Gastrocnemius medialis (tissue), 4 donors: ENCODE data around the gene CD28. TPM values are rescaled to one million over a fixed set of nuclear protein-coding genes. Genes with fewer than 3 reads are reported as not detected.

Experiments
- ATAC-seq, 2 donors: fragments of 150-250 bp; one replicate each; pipeline ENCODE4 v1.9.1; 2016
- DNase-seq, 2 donors: peaks; one replicate each; pipeline ENCODE4 v3.0.0-alpha.2; 2019
- H3K27ac ChIP-seq, 4 donors: fragments of 200-600 bp; sonication (generic); 1 replicate in 1 of 4; 2 replicates in 3 of 4; pipeline ENCODE4 v1.5.1; 2016 to 2018; ENCODE audit warnings: mild to moderate bottlenecking in 2 of 4, moderate library complexity in 1 of 4
- H3K27me3 ChIP-seq, 3 donors: fragments of 200-600 bp; sonication (generic) in 2 of 3; 1 replicate in 1 of 3; 2 replicates in 2 of 3; pipeline versions ENCODE4 v1.5.1 to v1.6.0; 2016 to 2019; ENCODE audit warnings: mild to moderate bottlenecking in 1 of 3, moderate library complexity in 1 of 3
- H3K36me3 ChIP-seq, 2 donors: fragments of 200-600 bp; sonication (generic) in 1 of 2; one replicate each; pipeline ENCODE4 v1.5.1; 2017 to 2018
- H3K4me1 ChIP-seq, 2 donors: fragments of 200-600 bp; sonication (generic) in 1 of 2; one replicate each; pipeline ENCODE4 v1.5.1; 2016 to 2017; ENCODE audit warnings: mild to moderate bottlenecking in 2 of 2
- H3K4me3 ChIP-seq, 4 donors: fragments of 200-600 bp; sonication (generic) in 3 of 4; 1 replicate in 1 of 4; 2 replicates in 3 of 4; pipeline ENCODE4 v1.5.1; 2016 to 2019; ENCODE audit warnings: mild to moderate bottlenecking in 2 of 4
- H3K9me3 ChIP-seq, 3 donors: fragments of 200-600 bp; sonication (generic) in 2 of 3; 1 replicate in 1 of 3; 2 replicates in 2 of 3; pipeline ENCODE4 v1.5.1; 2016 to 2019
- POLR2A ChIP-seq, 2 donors: fragments of 450-650 bp; IDR thresholded peaks; one replicate each; pipeline ENCODE4 v1.6.1; 2017; ENCODE audit warnings: antibody characterized with exemption in 2 of 2, mild to moderate bottlenecking in 2 of 2, moderate library complexity in 2 of 2
- in situ Hi-C, 4 donors: fragments of 200-750 bp; cut with MboI; loops; one replicate each; pipeline versions ENCODE4 v1.15.0 to v1.8.0; 2017; ENCODE audit warnings: low sequenced_read_pairs in 4 of 4
- intact Hi-C: fragments of 100-400 bp; cut with DNase I; formaldehyde crosslinking; loops from one replicate; pipeline ENCODE4 v1.15.1; 2023; ENCODE audit warnings: low total_unique reads
- total RNA-seq, 4 donors: library from RNA; depleted of rRNA; stranded (reverse); fragments of >200 nt; gene quantifications; one replicate each; pipeline versions ENCODE4 v1.1.0 to v1.2.3, GENCODE V29; 2016
- TF ChIP-seq, protein P1 (sequence below), 5 experiments: fragments of 450-650 bp in 3 of 5; fragments of 200-600 bp in 2 of 5; sonication (generic) in 2 of 5; IDR thresholded peaks in 4 of 5; conservative IDR thresholded peaks in 1 of 5; 1 replicate in 4 of 5; 2 replicates in 1 of 5; pipeline ENCODE4 v1.5.1; 2016 to 2019; ENCODE audit warnings: antibody characterized with exemption in 5 of 5, mild to moderate bottlenecking in 3 of 5, moderate library complexity in 3 of 5

Gene CD28
- total RNA-seq, 4 donors from 2014 or later = 0.07 to 0.31 (median 0.09) TPM; not detected in 1

DNA sequence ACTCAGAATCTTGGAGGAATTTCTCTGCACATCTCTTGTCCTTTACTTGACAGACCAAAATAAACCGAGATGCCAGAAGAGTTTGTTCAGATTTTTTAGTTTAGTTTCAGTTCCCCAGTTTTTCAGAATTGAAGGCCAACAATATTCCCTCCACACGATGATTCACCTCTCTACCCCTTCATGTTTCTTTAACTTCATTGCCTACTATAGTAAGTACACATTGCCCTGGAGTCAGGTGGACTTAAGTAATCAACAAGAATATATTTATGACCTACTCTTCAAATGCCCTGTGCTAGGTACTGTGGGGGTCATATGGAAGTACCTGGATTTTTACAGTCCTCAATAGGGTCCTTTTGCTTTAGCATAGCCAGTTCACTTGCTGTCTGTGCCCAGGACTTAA, 81.5 kb downstream of the CD28 start:
- in situ Hi-C loops (no loop called here), intact Hi-C loops (no loop called here)
- Histone ChIP-seq H3K4me3 (no peak overlapping the region), H3K27me3 (no peaks in the 10 kb centered on the region), H3K4me1 (peaks cover 0 to 25% of the 10 kb centered on the region in 2 donors), H3K27ac (no peak overlapping the region), H3K36me3 (no peaks in the 10 kb centered on the region), H3K9me3 (no peaks in the 10 kb centered on the region)
- DNase-seq (no peak), ATAC-seq (no peak)
- TF ChIP-seq, protein P1, sequence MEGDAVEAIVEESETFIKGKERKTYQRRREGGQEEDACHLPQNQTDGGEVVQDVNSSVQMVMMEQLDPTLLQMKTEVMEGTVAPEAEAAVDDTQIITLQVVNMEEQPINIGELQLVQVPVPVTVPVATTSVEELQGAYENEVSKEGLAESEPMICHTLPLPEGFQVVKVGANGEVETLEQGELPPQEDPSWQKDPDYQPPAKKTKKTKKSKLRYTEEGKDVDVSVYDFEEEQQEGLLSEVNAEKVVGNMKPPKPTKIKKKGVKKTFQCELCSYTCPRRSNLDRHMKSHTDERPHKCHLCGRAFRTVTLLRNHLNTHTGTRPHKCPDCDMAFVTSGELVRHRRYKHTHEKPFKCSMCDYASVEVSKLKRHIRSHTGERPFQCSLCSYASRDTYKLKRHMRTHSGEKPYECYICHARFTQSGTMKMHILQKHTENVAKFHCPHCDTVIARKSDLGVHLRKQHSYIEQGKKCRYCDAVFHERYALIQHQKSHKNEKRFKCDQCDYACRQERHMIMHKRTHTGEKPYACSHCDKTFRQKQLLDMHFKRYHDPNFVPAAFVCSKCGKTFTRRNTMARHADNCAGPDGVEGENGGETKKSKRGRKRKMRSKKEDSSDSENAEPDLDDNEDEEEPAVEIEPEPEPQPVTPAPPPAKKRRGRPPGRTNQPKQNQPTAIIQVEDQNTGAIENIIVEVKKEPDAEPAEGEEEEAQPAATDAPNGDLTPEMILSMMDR (IDR thresholded peaks at IDR 0.05 in 4 of 5, conservative IDR thresholded peaks at IDR 0.05 in 1 of 5) = no peak
- TF ChIP-seq POLR2A (IDR thresholded peaks at IDR 0.05) = no peak

Other genes starting within 250 kb of the CD28 start
- 10 to 100 TPM; 17.6 to 29.7 (median 21.7) TPM for gene RAPH1, start 171.3 kb upstream of the CD28 start, total RNA-seq
- not detected for gene CTLA4, start 161.1 kb downstream of the CD28 start, total RNA-seq
- not detected for gene ICOS, start 230.1 kb downstream of the CD28 start, total RNA-seq